ENCODE results near the gene HOXA3. TPM values are rescaled to one million over a fixed set of nuclear protein-coding genes. Genes with fewer than 3 reads are reported as not detected.
A peak's percentile ranks its signal among the peaks of the same experiment; 100 is the strongest.

HOXA3 gene
- total and polyA plus RNA-seq, 2 of the 13 experiments (the other 11 are each of a cell fraction or from before 2014, with no cell fraction given): 2.9 to 4.6 TPM

DNA sequence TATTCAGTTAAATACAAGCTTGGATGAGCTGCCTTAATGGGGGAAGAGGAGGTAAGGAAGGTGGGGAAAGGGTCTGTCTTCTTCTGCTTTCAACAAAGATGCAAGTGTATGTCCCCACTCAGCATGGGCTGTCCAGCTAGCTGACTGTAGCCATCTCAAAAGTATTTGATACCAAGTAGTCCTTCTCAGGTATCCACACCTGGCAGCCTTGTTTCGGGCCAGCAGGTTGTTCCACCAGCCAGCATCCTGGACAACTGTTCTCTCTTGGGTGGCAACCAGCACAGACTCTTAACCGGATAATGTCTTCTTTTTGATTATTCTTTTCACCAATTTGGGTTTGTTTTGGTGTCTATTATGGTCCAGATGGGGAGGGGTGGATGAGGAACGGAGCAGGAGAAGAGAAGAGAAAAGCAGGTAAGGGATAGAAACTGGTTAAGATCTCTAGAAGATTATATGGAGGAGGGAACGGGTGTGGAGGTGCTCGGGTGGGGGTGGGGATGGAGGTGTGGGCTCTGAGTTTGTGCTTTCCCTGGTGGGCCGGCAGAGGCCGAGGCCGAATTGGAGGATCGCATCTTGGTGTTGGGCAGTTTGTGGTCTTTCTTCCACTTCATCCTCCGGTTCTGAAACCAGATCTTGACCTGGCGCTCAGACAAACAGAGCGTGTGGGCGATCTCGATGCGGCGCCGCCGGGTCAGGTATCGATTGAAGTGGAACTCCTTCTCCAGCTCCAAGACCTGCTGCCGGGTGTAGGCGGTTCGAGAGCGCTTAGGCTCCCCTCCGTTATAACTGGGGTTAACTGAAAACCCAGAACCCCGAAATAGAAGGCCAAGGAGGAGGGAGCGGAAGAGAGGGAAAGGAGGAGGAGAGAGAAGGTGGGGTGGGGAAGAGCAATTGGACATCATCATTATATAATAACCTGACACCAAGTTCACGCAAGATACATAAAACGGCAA is 23.3 kb downstream of the HOXA3 start:
- no peaks in the 10 kb centered on the region for H3K79me2 ChIP-seq (ENCODE audit: insufficient read depth, low read length)
- H3K4me2 ChIP-seq (ENCODE audit: low read depth, low read length): peak overlapping the region; percentile 75
- ChIA-PET CTCF (ENCODE audit: low intra/inter-chr PET ratio, low total read pairs) (interaction anchor here (1.3 kb wide), 1 partner anchor 442 kb away, joined by 3 read pairs; no protein-coding TSS in a partner anchor), POLR2A (interaction anchor here (0.9 to 1.2 kb wide), 2 partner anchors 8 to 33 kb away, joined by 3 read pairs; partner anchors contain the start of gene HOXA1)
- DNase-seq (ENCODE audit: low spot score): no peak
- H3K9me3 ChIP-seq (ENCODE audit: low read length): no peaks in the 10 kb centered on the region
- WGBS (ENCODE audit: low lambda C conversion rate): 95% methylated on average over 28 of the region's 28 CpGs
- TF ChIP-seq PCBP1 (IDR thresholded peaks at IDR 0.05; ENCODE audit: borderline replicate concordance, low read depth, low read length): peak; percentile 63; the same call in 1 of the 2 replicates
- TF ChIP-seq ZNF605 (CRISPR knock-in tag; IDR thresholded peaks at IDR 0.05): 0 out of 2 replicates have a peak, but pooled peaks have one; percentile 9
- TF ChIP-seq, protein P1, sequence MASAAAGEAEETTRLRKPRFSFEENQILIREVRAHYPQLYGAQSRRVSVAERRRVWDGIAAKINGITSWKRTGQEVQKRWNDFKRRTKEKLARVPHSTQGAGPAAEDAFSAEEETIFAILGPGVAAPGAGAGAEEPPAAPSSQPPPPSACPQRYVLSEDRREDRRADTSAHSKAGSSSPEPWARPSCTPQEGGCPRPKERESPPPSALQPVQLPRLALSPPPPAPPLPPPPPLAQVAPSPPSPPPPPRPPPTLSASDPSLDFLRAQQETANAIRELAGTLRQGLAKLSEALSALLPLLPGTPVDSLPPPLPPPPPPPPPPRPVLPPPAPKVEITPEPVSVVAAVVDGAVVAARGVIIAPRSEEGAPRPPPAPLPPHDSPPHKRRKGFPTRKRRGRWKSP (CRISPR knock-in tag; IDR thresholded peaks at IDR 0.05): 0 out of 2 replicates have a peak, but pooled peaks have one; percentile 19
- peak; percentile 14; the same call in 1 of the 2 replicates for TF ChIP-seq ZBTB38 (CRISPR knock-in tag; IDR thresholded peaks at IDR 0.05)
- no peak for TF ChIP-seq HHEX (CRISPR knock-in tag; IDR thresholded peaks at IDR 0.05)
- H3K4me3 ChIP-seq (replicated peaks in 1 of 3; ENCODE audit: insufficient read depth in 1 of 3, low read depth in 2 of 3, low read length in 3 of 3): peak overlapping the region; percentile 62 to 88 (median 69); a peak in 5 of 6 replicates
- H3K27ac ChIP-seq (ENCODE audit: extremely low read length, insufficient read depth, low read length): no peak overlapping the region
- no peaks in the 10 kb centered on the region for H3K27me3 ChIP-seq (ENCODE audit: control insufficient read depth in 1 of 2, insufficient read depth in 2 of 2, low read length in 2 of 2)
- no peak for FAIRE-seq
- no peaks in the 10 kb centered on the region for H4K20me1 ChIP-seq (ENCODE audit: insufficient read depth, low read length)
- H3K9ac ChIP-seq (ENCODE audit: insufficient read depth, low read depth, low read length): peak overlapping the region; percentile 81
- H2AFZ ChIP-seq (ENCODE audit: low read length): no peak overlapping the region
- intact Hi-C loops (cut with micrococcal nuclease; ENCODE audit: unreplicated experiment): no loop called here
- BruUV-seq (replicated peaks): TSS peak; percentile 65
- in situ Hi-C loops (cut with HindIII; ENCODE audit: extremely low pct_ligation_motif_present, low pct_unique_long_range_greater_than_20kb): no loop called here
- peaks cover 90% of the 10 kb centered on the region for H3K4me1 ChIP-seq (ENCODE audit: insufficient read depth, low read length)
- H3K36me3 ChIP-seq (replicated peaks in 1 of 2; ENCODE audit: control insufficient read depth in 1 of 2, insufficient read depth in 2 of 2, low read length in 2 of 2): peaks cover 0 to 8% of the 10 kb centered on the region in 2 experiments; a peak in 1 of 5 replicates
- ATAC-seq: no peak

Data from HepG2 (cell line).